ENCODE results near the gene NTRK2. TPM values are rescaled to one million over a fixed set of nuclear protein-coding genes. Genes with fewer than 3 reads are reported as not detected.

NTRK2 gene
- total RNA-seq, 1 donor from 2014 or later, result 1.5 TPM

GRCh38 chr9:84710701-84711397 lies 41.3 kb downstream of the NTRK2 start:
- no peaks in the 10 kb centered on the region for H3K27me3 ChIP-seq (ENCODE audit: control insufficient read depth, insufficient read depth, low read length)
- no peak overlapping the region for H3K4me3 ChIP-seq (ENCODE audit: low read depth, low read length)
- no peak for DNase-seq (ENCODE audit: low read depth)
- TF ChIP-seq CTCF (IDR thresholded peaks at IDR 0.05; ENCODE audit: insufficient read depth, low read length, poor library complexity, severe bottlenecking), result no peak
- no peaks in the 10 kb centered on the region for H3K36me3 ChIP-seq (ENCODE audit: control insufficient read depth, insufficient read depth, low read length)

DNA sequence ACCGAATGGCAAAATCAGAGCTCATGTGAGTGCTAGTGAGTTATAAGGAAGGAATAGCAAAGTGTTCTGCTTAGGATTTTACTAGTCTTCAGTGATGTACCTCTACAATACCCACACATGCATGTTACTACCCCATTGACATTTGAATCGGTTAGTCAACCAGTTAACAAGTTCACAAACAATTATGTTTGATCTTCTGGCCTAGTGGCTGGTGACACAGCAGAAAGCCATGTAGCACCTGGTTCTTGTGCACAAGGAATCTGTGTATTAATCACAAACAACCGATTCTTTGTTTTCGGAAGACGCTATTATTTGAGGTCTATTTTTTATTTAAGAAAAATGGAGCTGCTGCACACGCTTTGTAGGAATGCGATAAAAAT lies 41.9 kb downstream of the NTRK2 start:
- H3K4me3 ChIP-seq (ENCODE audit: low read depth, low read length), result no peak overlapping the region
- peak; percentile 43 for DNase-seq (ENCODE audit: low read depth)
- TF ChIP-seq CTCF (IDR thresholded peaks at IDR 0.05; ENCODE audit: insufficient read depth, low read length, poor library complexity, severe bottlenecking), result no peak
- no peaks in the 10 kb centered on the region for H3K36me3 ChIP-seq (ENCODE audit: control insufficient read depth, insufficient read depth, low read length)
- no peaks in the 10 kb centered on the region for H3K27me3 ChIP-seq (ENCODE audit: control insufficient read depth, insufficient read depth, low read length)

- TF ChIP-seq CTCF (IDR thresholded peaks at IDR 0.05; ENCODE audit: insufficient read depth, low read length, poor library complexity, severe bottlenecking), result no peak
Measured at GRCh38 chr9:84711936-84712335, 42.4 kb downstream of the NTRK2 start.

GRCh38 chr9:84716217-84716616 lies 46.7 kb downstream of the NTRK2 start:
- no peak overlapping the region for H3K4me3 ChIP-seq (ENCODE audit: low read depth, low read length)
- no peak for DNase-seq (ENCODE audit: low read depth)
- TF ChIP-seq CTCF (IDR thresholded peaks at IDR 0.05; ENCODE audit: insufficient read depth, low read length, poor library complexity, severe bottlenecking), result no peak
- H3K27me3 ChIP-seq (ENCODE audit: control insufficient read depth, insufficient read depth, low read length), result no peaks in the 10 kb centered on the region
- H3K36me3 ChIP-seq (ENCODE audit: control insufficient read depth, insufficient read depth, low read length), result no peaks in the 10 kb centered on the region

More at GRCh38 chr9:84711936-84712335, 42.4 kb downstream of the NTRK2 start:
- H3K4me3 ChIP-seq (ENCODE audit: low read depth, low read length), result no peak overlapping the region
- H3K27me3 ChIP-seq (ENCODE audit: control insufficient read depth, insufficient read depth, low read length), result no peaks in the 10 kb centered on the region
- peak; percentile 70 for DNase-seq (ENCODE audit: low read depth)
- H3K36me3 ChIP-seq (ENCODE audit: control insufficient read depth, insufficient read depth, low read length), result no peaks in the 10 kb centered on the region

DNA sequence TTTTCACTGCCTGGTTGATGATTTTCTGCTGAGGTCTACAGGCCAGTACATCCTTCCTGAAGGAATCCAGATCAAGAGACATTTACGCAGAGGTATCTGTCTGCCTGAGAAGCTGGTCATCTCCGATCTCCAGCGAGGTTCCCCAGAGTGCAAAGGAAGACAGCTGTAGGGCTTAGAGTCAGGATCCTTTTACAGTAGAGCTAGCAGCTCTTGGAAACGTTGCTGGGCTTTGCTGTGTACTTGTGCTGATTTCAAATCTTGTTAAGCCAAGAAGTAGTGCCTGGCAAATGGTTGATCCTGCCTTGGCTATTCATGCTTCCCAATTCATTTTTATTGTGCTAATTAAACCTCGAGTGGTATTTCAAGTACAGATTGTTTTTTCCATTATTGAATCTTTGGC lies 48.9 kb downstream of the NTRK2 start:
- TF ChIP-seq CTCF (IDR thresholded peaks at IDR 0.05; ENCODE audit: insufficient read depth, low read length, poor library complexity, severe bottlenecking), result no peak
- H3K36me3 ChIP-seq (ENCODE audit: control insufficient read depth, insufficient read depth, low read length), result no peaks in the 10 kb centered on the region
- DNase-seq (ENCODE audit: low read depth), result no peak
- H3K27me3 ChIP-seq (ENCODE audit: control insufficient read depth, insufficient read depth, low read length), result no peaks in the 10 kb centered on the region
- H3K4me3 ChIP-seq (ENCODE audit: low read depth, low read length), result no peak overlapping the region

Measured in kidney epithelial cell (primary cell).